GM19397 (cell line): ENCODE data around the gene PTPRS.
"Not testable (repeated sequence)": the region's sequence is repeated elsewhere in the genome, so short reads cannot be mapped to it uniquely, and the experiment has no call there.

Experiments used
- ATAC-seq: cut with Tn5 transposase; IDR thresholded peaks from one replicate; pipeline ENCODE4 v1.9.1; 2021; ENCODE audit warnings: mild to moderate bottlenecking, moderate library complexity; ENCODE audit not compliant: unreplicated experiment

Gene PTPRS

DNA sequence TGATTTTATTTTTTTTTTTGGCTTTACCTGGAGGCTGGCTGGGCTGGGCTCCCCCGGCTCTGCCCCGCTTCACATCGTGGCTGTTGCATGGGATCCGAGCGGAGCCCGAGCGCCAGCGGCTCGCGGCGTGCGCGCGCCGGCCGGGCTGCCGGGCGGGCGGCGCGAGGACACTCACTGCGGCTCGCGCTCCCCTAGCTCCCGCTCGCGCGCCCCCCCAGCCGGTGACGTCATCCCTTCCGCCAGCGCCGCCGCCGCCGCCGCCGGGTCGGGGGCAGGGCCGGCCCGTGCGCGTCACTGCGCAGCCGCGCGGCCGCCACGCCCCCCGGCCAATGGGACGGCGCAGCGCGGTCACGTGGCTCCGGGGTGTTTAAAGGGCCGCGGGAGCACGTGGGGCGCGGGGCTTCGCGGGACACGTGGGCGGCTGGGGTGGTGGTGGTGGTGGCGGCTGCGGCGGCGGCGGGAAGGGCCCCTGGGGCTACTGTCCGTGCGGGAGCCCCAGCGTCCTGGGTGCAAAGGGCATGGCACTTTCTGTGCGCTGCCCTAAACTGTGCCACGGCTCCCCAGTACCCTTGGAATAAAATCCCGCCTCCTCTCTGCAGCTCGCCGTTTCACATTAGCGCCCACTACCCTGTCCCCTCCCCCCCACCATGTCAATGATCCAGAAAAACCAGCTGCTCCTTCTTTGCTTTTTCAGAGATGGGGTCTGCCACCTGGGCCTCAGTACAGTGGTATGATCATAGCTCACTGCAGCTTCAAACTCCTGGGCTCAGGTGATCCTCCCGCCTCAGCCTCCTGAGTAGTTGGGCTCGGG is at the start of gene PTPRS:
PTPRS (minus strand) TSS at position 176 of the 811 bp plus-strand sequence. CDS start 54,672 bp downstream, outside the sequence.
- ATAC-seq: no peak

DNA sequence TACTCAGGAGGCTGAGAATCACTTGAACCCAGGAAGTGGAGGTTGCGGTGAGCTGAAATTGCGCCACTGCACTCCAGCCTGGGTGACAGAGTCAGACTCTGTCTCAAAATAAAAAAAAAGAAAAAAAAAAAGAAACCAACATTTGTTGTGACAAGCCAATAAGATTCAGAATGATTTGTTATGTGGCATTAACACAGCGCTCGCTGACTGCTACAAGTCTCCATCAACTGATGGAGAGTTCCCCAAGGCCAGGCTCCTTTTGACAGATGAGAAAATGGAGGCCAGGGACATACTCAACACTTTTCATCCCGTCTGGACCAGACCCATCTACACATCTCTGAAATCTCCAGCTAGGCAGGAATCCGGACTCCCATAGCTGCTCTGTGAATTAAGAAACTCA is 48.7 kb upstream of the PTPRS start:
- ATAC-seq: no peak

DNA sequence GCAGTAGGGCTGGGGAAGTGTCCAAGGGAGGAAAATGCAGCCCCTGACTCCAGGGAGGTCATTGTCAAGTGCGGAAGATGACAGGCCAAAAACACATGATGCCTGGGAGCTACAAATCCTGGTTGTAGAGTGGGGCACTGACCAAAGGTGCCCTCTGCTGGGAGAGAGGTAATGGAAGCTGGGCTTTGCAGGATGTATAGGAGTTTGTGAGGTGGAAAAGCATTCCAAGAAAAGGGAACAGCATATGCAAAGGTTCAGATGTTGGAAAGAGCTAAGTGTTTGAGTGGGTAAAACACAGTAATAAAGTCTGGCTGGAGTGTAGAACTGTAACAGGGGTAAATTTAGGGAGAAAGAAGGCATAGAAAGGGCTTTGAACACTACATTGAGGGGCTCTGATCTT is 46.9 kb upstream of the PTPRS start:
- no peak for ATAC-seq

DNA sequence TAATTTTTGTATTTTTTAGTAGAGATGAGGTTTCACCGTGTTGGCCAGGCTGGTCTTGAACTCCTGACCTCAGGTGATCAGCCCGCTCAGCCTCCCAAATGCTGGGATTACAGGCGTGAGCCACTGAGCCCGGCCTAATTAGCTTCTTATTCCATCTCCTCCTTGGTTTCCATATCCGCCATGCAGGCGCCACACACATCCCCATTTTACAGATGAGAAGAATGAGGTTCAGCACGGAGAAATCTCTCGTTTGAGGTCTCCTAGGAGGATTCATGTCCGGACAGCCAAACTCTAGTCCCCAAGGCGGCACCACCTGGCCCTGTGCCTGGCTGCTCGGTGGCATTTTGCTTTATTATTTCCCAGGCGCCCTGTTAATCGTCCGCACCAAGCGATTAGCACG is 46.2 kb upstream of the PTPRS start:
- ATAC-seq: no peak

DNA sequence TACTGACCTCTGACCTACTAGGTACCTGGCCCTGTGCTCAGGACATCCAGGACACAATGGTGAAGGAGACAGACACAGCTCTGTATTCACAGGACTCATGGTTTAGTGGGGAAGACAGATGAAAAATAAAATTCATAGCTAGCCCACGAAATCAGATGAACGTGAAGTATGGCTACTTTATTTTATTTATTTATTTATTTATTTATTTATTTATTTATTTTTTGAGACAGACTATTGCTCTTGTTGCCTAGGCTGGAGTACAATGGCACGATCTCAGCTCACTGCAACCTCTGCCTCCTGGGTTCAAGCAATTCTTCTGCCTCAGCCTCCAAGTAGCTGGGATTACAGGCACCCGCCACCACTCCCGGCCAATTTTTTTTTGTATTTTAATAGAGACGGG is 40.6 kb upstream of the PTPRS start:
- ATAC-seq: not testable (repeated sequence)

DNA sequence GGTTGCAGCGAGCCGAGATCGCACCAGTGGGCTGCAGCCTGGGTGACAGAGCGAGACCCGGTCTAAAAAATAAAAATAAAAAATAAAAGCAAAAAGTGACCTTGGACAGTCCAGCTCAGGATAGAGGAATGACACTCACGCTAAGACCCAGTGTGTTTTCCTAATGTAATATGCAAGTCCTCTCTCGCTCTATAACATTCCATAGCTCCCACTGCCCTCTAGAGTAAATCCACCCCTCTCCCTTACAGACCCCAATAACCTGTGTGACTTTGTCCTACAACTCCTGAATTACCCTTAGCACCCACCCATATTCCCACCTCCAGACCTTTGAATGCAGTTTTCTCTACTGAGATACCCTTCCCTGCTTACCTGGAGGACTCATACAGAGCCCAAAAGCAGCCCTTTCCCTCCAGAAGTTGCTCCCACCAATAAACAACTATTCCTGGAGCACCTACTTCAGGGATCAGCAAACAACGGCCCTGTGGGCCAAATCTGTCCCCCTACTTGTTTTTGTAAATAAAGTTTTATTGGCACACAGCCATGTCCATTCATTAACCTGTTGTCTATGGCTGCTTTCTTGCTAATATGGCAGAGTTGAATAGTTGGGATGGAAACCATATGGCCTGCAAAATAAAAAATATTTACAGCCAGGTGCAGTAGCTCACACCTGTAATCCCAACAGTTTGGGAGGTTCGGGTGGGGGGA is 39.8 kb upstream of the PTPRS start:
- ATAC-seq: no peak

DNA sequence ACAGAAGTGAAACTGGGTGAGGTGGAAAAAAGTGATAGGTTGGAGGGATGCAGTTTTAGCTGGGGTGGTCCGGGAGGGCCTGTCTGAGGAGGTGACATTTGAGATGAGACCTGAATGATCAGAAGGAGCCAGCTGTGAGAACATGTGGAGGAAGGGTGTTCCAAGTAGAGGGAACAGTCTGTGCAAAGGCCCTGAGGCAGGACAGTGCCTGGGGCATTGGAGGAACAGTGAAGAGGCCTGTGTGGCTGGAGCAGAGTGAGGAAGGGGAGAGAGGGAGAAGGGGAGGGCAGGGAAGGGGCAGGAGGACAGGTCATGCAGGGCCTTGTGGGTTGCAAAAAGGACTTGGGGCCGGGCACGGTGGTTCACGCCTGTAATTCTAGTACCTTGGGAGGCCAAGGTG is 36.3 kb upstream of the PTPRS start:
- no peak for ATAC-seq

DNA sequence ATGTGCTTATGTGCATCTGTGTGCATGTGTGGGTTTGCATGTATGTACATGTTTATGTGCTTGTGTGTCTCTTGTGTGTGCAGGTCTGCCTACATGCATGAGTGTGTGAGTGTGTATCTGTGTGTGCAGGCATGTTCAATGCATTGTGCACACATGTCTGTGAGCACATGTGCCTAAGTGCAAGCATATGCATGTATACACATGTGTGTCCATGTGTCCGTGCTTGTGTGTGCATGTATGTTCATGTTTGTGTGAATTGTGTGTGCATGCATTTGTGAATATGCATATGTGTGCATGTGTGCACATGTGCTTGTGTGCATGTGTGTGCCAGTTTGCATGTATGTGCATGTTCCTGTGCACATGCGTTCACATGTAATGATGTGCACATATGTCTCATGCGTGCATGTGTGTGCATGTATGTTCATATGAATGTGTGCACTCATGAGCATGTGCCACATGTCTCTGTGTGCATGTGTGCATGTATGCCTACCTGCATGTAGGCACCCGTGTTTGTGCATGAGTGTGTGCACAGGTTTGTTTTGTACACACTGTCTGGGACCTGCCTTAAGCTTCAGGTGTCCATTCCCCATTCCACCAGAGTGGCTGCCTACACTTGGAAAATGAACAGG is 32.1 kb upstream of the PTPRS start:
- no peak for ATAC-seq

DNA sequence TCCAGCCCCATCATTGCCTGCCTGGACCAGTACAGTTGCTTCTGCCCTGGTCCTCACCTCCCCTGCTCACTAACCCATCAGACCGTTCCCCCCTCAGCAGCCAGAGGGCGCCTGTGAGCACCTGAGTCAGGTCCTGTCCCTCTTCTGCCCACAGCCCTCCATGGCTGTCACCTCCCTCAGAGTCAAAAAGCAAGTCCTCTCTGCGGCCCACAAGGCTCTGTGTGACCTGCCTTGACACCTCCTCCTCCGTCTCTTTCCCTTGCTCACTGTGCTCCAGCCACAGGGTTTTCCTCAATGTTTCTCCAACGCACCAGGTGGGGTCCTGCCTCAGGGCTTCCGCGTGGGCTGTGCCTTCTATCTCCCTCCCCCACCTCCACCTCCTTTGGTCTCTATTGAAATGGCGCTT is 29.4 kb upstream of the PTPRS start:
- ATAC-seq: no peak

DNA sequence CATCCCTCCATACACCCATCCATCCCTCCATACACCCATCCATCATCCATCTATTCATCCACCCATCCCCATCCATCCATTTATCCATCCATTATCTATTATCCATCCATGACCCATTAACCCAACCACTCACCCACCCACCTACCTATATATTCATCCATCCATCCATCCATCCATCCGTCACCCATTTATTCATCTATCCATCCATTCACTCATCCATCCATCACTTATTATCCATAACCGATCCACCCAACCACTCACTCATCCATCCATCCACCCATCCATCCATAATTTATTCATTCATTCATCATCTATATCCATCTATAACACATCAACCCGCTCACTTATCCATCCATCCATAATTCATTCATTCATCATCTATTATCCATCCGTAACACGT is 28.7 kb upstream of the PTPRS start:
- ATAC-seq: no peak

DNA sequence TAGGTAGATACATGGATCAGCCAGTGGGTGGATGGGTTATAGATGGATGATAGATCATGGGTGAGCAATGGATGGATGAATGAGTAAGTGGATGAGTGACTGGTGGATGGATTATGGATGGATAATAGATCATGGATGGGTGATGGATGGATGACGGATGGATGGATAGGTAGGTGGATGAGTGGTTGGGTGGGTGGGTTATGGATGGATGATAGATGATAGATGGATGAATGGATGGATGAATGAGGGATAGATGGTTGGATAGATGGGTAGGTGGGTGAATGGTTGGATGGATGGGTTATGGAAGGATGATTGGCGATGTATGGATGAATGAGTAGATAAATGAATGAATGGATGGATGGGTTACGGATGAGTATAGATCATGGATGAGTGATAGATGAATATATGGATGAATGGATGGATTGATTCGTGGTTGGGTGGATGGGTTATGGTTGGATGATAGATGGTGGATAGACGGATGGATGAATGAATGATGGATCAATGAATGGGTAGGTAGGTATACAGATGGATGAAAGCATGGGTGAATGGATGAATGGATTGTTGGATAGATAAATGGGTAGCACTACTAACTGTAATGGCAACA is 27.0 kb upstream of the PTPRS start:
- no peak for ATAC-seq

DNA sequence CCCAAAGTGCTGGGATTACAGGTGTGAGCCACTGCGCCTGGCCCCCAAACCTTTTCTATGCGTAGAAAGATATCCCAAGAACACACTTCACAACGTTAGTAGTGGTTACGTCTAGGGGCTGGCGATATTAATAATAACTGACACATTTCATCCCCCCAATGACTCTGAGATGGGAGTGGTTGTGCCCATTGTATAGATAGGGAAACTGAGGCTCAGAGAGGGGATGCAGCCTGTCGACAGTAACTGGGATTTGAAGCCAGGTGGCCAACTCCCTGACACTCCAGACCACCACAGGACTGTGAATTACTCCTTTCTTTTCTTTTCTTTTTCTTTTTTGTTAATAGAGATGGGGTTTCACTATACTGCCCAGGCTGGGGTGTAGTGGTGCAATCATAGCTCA is 25.3 kb upstream of the PTPRS start:
- ATAC-seq: no peak

DNA sequence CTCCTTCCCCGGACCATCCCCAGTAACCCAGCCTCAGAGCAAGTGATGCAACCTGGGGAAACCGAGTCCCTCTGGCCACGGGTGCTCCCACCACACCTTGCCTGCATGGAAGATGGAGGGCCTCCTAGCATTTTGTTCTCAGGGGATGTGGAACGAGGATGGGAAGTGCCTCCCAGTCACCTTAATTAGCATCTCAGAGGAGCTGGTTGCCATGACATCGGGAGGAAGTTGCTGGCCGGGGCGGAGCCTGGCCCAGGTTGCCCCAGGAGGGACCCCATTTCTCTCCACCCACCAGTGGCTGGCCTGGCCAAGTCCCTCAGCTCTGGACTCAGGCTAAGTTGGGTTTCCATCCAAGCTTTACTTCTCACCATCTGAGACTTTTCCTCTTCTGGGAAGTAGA is 24.1 kb upstream of the PTPRS start:
- no peak for ATAC-seq

DNA sequence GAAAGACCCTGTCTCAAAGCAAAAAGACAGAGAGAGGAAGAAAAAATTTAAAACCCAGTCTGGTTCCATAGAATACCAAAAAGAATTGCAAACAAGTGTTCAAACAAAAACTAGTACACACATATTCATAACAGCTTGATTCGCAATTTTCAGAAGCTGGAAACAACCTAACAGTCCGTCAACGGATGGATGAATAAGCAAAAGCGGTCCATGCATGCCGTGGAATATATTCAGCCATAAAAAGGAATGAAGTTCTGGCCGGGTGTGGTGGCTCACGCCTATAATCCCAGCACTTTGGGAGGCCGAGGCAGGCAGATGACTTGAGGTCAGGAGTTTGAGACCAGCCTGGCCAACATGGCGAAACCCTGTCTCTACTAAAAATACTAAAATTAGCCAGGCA is 21.2 kb upstream of the PTPRS start:
- not testable (repeated sequence) for ATAC-seq

DNA sequence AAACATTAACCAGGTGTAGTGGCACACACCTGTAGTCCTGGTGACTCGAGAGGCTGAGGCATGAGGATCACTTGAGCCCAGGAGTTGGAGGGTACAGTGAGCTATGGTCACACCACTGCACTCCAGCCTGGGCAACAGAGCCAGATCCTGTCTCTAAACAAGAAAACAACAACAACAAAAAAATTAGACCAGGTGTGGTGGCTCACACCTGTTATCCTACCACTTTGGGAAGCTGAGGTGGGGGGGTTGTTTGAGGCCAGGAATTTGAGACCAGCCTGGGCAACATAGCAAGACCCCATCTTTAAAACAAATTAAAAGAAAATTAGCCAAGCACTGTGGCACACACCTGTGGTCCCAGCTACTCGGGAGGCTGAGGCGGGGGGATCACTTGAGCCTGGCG is 20.8 kb upstream of the PTPRS start:
- ATAC-seq: no peak

DNA sequence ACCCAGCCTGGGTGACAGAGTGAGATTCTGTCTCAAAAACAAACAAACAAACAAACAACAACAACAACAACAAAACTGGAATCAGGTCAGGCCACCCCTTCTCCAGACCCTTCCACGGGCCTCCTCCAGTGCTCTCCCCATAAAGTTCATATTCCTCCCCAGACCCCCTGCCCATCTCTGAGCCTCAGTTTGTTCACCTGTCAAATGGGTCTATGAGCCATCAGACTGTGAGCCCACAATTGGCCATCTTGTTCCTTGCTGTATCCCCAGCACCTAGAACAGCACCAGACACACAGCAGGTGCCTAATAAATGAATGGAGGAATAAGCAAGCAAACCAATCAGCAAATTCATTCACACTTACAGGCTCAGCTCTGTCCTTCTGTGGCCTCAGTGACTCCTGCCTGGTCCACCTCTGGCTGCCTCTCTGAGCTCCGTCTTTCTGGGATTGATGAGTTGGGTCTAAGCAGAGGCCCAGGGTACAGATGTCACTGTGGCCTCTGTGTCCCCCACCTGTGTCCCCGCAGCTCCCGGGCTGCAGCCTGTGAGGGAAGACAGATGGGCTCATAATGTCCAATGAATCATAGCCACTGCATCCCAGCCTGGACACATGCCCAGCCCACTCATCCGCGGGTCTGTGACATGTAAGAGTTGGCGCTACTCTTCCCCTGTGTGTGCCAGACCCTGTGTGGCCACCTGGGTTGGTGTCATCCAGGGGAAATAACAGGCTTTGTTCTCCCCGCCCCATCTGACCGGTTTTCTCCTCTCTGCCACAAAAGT is 19.6 kb upstream of the PTPRS start:
- no peak for ATAC-seq

DNA sequence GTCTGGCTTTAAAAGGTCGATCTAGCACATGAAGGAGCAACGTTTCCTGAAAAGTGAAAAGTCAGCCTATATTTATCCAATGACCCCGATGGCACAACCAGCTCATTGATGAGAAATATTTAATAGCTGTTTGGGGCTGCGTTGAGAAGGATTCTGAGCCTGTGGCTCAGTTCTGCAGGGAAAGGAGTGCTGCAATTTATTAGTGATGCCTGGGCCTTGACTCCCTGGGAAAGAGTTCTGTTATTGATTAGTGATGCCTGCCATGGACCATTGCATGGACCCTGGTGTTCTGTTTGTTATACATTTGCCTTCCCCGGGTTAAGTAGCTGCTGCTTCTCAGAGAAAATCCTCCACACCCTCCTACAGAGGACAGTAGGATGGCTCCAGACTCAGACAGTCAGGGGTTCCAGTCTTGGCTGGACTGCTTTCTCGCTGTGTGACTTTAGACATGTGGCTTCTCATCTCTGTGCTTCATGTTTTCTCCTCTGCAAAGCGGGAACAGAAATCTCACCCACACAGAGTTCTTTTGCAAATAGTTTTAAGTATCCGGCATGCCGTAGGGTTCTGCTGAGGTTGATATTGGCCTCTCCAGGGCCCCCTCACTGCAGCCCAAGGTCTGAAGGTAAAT is 17.7 kb upstream of the PTPRS start:
- ATAC-seq: no peak

DNA sequence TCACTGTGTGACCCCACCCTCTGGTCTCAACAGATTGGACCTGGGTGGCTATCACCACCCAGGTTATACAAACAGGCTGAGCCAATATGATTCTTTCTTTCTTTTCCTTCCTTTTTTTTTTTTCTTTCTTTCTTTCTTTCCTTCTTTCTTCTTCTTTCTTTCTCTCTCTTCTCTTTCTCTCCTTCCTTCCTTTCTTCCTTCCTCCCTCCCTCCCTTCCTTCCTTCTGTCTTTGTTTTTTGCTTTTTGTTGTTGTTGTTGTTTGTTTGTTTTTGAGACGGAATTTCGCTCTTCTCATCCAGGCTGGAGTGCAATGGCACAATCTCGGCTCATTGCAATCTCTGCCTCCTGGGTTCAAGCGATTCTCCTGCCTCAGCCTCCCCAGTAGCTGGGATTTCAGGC is 17.0 kb upstream of the PTPRS start:
- ATAC-seq: no peak

DNA sequence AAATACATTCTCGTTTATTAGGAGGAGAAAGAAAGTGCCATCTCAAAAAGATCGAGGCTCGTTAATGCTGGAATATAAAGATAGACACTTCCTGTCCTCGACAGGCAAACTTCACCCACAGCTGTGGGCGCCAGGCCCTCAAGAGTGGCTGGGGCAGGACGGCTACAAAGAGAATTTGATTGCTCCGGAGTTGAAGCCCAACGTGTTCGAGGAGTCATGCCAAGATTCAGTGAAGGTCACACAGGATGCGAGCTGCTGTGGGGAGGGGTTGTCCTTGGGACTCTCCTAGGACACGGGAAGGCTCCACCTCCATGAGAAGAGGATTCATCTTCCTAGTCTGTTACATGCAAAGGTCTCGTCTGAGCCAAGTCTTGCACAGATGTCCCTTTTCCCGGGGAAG is 16.3 kb upstream of the PTPRS start:
- no peak for ATAC-seq

DNA sequence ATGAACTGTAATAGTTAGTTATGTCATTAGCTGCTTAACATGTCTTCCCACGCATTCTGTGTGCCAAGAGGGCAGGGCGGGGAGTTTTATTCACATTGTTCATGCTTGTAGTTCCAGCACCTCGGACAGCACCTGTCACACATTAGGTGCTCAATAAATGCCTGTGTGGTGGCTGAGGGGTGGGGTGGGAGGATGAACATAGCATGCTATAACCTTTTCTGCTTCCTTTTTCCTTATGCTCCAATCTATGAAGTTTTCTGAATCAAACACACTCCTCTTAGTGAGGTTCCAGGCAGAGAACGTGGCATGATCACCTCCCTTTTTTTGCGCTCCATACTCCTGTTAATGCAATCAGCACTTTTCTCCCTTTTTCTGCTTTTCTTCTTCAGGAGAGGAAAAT is 15.8 kb upstream of the PTPRS start:
- no peak for ATAC-seq
